Effector CD8-positive, alpha-beta T cell (primary cell): Measurements from ENCODE around the gene SLU7.
A peak's percentile ranks its signal among the peaks of the same experiment; 100 is the strongest.

Source experiments
- DNase-seq: peaks from one replicate; lab custom pipeline; 2025; lab: John Stamatoyannopoulos, UW

The SLU7 gene

DNA sequence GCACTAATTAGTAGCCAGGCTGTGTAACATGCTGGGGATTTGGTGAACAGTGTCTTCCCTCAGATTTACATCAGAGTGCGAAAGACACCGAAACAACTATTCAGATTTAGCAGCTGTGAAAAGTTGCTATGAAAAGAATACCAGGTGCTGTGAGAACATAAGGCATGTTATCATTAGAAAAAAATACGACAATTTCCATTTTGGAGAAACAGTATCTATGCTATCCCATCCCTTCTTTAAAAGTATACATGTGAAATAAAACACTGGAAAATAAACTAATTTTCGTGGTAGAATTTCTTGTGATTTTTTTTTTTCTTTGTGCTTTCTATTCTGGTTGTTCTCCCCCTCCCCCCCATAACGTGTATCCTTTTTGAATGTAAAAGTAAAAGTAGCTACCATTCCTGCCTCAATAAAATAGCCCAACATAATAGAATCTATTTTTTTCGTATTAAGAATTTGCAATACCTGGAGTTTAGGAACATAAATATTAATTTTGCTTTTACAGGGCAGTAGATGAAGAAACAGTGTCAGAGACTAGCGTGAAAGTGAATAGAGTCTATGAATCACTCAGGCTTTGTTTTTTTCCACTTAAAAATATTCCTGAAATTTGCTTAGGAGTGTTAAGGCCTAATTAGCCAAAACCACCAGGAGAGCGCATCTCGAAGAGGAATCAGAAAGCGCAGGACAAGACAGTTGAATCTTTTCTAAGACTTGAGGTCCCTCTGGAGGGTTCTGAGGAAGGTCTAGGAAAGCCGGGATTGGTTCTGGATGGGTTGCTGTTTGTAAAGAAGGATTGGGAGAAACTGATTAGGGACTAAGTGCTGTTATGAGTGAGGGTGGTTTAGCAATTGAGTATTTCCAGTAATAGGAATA is 813 bp upstream of the SLU7 start:
- no peak for DNase-seq

DNA sequence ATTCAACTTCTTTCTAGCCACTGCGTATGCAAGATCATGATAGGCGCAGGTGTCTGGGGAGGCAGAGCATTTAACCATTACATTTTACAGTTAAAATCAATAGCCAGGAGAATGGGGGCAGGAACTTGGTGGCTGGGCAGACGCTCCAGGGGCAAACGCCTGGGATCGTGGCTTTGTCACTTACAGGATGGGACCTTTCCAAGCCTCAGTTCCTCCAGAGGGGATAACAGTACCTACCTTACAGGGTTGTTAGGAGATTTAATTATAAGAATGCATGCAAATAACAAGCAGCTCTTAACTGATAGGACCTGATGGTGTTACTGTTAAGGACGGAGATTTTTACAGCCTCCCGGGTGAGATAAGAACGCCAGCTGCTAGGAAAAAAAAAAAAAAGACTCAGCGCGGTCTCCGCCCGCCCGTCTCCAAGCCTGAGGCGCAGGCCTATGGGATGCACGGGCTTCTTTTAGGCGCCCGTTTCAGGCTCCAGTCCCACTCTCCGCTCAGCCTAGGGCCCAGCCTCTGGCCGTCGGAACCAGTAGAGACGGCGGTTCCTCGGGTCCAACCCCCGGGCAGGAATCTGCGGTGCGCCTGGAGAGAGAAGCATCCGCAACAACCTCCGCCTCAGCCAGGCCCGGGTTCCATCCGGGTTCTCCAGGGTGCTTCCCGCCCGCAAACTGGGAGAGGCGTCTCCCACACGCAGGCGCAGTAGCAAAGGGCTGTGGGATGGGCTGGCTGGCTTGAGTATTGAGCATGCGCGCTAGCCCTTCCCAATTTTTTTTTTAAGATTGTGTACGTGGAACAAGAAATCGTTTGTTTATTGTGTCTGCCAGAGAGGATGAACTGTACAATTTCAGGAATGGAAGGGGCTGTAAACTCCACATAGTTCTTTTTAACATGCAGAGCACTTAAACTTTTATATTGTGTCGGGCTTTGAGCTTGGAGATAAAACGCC is 19.2 kb downstream of the SLU7 start, which contains the start of gene FAM200C:
Gene FAM200C (minus strand): TSS at position 653 of the 952 bp plus-strand sequence. CDS start 4,564 bp downstream, outside the sequence.
- DNase-seq: peak; percentile 46

DNA sequence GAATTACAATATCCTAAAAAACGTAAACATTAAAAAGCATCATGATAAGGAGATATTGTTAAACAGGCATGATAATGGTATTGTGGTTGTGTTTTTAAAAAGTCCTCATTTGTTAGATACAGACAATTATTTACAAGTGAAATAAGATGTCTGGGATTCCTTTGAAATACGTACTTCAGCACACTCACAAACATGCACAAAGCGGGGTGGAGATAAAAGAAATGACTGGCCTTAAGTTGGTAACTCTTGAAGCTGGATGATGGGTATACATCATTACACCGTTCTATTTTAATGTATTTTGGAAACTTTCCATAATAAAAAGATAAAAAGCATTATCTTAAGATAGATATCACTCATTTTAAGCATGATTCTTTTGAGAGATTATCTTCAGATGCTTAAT is 20.1 kb downstream of the SLU7 start:
- no peak for DNase-seq

DNA sequence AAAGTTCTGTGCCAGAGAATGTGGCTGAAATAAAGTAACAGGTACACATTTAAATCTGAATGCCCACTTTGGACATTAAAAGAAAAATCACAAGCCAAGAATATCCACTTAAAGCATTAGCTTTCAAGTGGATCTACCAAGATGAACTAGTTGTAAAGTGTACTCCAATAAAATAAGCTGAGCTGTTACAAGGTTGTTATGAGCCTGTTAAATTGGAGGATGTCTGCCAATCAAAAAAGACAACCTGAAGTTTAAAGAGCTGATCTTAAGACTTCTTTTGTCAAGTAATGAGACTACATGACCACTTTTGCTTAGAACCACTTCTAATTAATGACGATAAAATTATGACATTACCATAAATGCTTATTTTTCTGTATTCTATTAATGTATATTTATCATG is 21.4 kb downstream of the SLU7 start:
- DNase-seq: no peak

DNA sequence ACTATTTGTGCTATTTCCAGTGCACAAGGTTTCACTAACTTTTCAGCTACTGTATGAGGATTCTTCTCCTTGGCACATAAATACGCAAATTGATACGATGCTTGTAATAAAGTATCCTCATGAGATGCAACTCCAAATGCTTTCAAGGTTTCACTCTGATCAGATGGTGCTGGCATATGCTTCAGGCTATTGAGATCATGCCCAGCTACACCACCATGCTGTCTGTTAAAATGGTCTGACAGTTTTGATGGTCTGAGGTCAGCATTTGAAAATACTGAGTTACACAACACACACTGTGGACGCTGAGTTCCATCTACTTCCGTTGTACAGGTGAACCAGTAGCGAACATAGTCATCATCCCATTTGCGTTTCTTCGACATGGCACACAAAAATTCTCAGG is 23.8 kb downstream of the SLU7 start:
- DNase-seq: no peak

DNA sequence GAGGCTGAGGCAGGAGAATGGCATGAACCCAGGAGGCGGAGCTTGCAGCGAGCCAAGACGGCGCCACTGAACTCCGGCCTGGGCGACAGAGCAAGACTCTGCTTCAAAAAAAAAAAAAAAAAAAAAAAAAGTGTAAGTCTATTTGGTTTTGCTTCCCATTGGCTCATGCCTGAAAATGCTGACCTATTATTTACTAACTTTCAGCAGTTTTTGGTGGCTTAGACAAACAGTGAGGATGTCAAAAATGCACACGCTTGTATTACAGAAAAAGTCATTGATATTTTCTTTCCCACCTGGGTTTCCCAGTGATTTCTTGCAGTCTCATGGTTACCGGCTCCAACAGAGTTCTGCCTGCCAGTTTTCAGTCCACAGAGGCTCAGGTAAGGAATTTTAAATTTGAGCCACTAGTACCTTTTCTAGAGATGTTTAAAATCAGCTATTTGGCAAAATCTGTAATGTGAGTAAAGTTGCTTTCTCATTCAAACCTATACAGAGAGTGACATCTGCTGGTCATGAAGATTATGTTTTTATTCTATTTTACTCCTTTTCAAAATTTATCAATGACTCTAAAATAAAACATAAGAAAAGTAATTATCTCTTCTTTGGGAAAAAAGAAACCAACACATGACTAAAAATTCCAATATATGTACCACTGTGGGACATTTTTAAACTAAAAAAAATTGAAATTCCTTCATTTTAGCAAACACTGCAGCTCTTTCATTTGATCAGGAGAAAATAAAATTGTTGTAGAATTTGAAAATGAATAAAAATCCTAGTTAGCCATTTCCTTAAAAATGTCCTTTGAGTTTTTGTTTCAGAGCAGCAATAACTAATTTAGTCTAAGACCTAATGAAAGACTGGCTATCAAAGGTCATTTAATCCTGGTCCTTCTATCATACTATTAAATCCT is 27.8 kb downstream of the SLU7 start:
- DNase-seq: no peak

DNA sequence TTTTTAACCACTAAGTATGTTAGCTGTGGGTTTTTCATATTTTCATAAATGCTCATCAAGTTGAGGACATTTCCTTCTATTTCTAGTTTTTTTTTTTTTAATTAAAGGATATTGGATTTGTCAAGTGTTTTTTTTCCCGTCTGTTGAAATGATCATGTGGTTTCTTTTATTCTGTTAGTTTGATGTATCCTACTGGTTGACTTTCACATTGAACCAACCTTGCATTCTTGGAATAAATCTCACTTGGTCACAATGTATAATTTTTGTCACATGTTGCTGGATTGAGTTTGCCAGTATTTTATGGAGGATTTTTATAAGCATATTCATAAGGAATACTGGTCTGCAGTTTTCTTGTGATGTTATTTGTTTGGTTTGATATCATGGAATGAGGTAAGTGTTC is 31.4 kb downstream of the SLU7 start:
- no peak for DNase-seq

DNA sequence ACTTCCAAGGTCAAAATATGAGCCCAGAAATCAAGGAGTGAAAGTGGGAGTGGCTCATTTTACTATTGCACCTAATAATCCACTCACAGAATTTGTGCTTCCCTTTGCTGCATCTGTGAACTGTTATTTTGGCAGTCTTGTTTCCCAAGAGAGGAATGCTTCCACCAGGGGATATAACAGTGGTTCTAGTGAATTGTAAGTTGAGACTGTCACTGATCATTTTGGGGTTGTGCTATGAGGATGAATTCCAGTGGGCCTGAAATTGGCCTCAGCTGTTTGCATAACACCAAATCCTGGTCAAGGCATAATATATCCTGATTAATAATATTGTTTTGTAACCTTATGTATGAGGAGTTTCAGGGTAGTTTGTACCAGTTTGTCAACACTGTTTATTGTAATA is 33.4 kb downstream of the SLU7 start:
- no peak for DNase-seq

DNA sequence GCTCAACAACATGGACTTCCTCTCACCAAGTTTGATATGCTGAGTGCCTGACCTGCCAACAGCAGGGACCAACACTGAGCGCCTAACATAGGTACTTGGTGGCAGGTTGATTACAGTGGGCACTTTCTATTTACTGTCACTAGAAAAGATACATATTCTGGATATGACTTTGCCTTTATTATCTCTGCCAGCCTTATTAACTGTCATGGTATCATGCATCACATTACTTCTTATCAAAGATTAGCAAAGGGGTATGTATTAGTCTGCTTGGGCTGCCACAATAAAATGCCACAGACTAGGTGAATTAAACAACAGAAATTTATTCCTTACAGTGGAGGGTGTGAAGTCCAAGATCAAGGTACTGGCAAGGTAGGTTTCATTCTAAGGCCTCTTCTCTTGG is 34.2 kb downstream of the SLU7 start:
- DNase-seq: no peak

DNA sequence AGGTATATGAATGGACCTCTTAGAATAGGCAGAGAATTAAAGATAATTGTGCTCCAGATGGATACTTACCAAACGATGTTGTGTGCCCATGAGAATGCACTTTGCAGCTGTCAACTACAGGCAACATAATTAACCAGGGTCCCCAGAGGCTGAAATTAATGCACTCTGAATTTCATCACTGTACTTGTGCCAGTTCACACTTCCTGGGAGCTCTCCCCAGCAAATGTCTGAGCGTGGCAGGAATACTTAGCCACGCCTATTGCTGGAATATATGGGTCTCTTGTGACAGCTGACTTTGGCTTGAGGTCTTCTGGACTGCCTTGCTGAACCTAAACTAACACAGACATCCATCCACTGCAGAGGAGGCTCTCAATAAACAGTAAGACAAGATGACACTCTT is 36.5 kb downstream of the SLU7 start:
- no peak for DNase-seq

DNA sequence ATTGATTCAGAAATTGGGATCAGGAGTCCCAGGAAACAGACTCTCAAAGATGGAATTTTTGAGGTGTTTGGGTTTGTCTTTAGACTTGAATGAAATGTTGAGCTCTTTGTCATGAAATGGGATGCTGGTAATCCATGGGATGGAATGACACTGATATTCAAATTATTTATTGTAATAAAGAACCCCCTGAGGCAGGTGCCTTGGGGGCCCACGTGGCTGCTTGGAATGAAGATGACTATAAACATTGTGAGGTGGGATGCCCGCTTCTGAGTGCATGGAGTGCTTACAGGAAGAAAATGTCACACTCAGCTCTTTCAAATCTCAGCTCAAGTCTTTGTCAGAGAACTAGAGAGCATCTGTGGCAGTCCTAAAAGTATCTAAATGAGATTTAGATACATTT is 38.8 kb downstream of the SLU7 start:
- DNase-seq: no peak

DNA sequence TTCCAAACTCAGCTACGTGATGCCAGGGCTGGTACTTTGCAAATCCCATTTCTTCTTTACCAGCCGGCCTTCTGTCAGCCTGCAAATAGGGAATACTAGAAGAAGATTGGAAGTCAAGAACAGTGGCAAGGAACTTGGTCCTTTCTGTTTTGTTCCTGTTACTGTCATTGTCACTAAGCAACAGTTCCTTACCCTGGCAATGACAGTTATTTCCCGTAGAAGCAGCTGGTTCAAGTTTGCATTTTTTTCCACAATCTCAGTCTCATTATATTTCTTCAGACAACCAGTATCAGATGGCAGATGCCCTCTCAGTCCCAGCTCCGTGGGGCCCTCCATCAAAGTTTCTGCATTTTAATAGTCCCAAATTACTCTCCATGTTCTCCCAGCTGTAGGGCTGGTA is 39.4 kb downstream of the SLU7 start:
- DNase-seq: no peak

DNA sequence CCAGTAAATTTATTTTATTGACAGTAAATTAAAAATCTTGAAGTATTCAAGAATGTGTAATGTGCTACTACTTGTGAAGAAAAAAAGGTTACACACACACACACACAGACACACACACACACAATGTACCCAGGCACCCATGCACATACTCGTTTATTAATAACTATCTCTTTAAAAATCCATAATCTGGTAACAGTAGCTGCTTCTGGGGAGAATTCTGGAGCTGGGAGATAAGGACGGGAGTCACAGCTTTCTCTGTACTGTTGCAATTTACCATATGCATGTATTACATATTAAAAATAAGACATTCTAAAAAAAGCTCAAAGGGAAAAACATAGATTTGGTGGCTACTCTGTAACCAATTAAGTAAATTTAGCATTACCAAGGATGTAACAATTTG is 40.6 kb downstream of the SLU7 start:
- no peak for DNase-seq

DNA sequence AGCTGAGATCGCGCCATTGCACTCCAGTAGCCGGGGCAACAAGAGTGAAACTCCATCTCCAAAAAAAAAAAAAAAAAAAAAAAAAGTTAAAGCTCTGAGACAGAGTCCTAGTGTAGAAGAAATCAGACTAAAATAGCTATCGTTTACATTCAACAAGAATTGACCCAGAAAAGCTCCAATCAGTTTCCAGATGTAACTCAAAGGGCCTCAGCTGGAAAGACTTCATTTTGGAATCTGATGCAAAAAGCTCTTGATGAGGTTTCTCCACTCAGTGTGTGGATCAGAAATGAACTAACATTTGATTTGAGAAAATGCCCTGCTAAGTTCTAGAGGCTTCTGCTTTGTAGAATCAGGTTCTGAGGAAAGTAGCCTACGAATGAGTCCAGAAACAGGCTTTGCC is 41.2 kb downstream of the SLU7 start:
- no peak for DNase-seq

DNA sequence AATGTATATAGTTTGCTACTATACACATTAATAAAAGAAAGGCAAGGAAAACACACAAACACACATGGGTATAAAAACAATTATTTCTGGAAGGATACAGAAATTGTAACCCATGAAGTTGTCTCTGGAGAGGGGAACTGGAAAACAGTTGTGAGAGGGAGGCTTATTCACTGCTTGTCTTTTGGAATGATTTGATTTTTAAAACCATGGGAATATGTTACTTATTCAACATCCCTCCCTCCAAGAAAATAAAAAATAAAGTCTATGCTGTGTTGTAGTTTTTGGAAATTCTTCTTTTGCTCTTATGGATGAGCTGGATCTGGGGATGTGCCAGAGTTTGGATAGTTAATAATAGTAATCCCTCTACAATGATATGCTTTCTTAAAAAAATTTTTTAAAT is 42.5 kb downstream of the SLU7 start:
- no peak for DNase-seq

DNA sequence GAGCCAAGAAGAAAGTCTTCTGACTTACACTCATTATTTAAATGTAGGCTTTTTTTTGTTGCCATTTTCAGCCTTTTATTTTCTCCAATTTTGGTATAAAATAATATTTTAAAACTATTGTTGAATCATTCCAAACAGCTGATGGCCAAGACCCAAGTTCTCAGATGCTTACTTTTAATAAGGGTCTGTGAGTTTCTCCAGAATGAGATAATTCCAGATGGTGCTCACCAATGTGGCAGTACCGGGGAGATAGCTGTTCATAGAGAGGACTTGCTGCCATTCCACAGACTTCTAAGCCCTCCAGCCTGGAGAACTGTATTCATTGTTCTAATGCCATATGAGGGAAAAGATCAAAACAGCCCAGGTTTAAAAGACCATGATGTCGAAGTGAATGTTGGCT is 43.2 kb downstream of the SLU7 start:
- no peak for DNase-seq

DNA sequence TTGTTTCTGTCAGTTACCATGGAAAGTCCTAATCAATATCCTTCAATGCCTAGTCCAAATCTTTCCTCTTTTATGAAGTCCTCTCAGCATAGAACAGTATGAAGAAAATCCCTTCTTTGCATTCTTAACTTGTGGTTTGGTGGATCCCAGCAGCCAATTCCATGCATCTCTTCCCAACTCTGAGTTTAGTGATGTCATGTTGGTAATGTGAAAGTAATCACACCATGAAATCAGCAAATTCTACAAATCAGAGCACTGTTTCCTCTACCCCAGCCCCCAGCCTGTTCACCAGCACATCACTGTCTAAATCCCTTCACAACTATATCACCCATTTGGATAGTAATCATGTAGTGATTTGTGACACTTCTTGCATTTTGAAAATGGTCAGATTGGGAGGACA is 43.7 kb downstream of the SLU7 start:
- DNase-seq: no peak

DNA sequence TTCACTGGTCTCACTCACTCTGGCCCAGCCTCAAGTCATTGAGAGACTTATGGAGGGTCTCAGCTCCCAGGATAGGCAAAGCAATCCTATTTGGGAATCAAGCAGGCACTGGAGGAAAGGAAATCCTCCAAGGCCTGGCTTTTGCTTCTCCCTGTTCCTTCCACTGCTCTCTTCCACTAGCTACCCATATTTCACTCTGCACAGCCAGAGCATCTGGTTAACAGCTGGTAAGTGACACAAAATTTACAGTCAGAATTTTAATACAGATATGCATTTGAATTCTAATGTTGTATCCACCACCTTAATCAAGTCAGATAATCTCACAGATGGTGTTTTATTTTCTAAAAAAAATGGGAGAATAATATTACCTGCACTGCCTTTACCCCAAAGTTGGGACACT is 47.6 kb downstream of the SLU7 start:
- no peak for DNase-seq

DNA sequence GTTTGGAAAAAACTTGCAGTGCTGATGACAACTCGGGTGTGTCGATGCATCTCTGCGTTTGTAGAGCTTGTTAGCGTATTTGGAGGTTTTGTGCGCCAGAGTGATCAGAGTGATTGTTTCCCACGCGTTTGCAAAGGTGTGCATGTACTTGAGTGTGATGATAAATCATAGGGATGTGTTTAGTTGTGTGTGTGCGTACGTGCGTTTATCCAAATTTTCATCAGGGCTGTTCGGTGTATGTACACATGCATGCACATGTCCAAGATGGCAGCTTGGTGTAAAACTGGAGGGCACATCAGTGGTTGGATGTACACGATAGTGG is 48.2 kb downstream of the SLU7 start:
- DNase-seq: no peak

DNA sequence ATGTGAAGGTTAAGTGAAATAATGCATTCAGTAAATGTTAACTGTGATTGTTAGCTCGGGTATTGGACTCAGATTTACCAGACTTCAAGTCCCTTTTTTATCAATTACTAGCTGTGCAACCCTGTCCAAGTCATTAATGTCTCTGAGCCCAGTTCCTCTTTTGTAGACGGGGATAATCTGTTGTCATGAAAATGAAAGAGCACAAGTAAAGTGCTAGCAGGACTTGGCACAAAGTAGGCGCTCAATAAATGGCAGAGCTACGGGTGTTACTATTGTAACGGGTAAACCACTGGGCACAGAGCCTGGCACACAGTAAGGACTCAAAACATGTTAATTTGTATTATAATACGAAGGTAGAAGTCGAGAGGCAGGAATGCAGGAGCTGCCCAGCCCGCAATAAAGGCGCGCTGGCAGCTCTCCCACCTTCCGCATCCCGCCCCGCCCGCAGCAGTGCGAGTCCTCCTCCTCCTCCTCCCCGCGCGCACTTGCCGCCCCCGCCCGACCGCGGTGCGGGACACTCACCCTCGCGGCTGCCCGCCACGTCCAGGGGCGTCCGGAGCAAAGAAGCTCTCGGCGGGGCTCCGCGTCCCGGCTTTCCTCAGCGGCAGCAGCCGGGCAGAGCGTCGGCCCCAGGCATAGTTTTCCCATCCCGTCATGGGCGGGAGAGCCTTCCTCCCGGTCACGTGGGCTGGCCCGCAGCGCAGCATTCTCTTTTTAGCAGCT is 48.7 kb downstream of the SLU7 start, which contains the start of gene C1QTNF2:
Gene C1QTNF2 (minus strand): TSS at position 637 of the 723 bp plus-strand sequence. CDS start 15,615 bp downstream, outside the sequence.
- DNase-seq: no peak

DNA sequence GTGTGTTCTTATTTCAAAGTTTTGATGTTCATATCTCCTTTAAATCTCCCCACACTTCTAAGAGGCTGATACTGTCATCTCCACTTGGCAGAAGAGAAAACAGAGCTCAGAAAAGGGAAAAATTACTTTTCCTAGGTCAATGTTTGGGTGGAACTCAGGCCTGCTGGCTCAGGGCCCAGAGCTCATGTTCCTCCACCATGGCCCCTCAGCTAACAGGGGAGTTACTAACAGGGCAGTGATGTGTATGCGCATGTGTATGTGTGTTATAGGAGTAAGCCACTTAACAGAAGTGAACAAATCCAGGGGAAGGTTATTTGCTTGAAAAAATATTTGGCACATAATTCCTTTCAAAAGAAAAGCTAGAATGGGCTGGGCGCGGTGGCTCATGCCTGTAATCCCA is 51.0 kb downstream of the SLU7 start:
- DNase-seq: no peak
